ENCODE measurements around the gene TARDBP. TPM values are rescaled to one million over a fixed set of nuclear protein-coding genes. Genes with fewer than 3 reads are reported as not detected.
"Not testable (repeated sequence)": the region's sequence is repeated elsewhere in the genome, so short reads cannot be mapped to it uniquely, and the experiment has no call there.

TARDBP gene
- total RNA-seq, 1 donor from 2014 or later = 202 TPM

GRCh38 chr1:11059968-11060830 lies 47.7 kb downstream of the TARDBP start, which contains the start of gene SRM:
SRM (minus strand) TSS chr1:11060018; CDS start chr1:11059943, 75 bp downstream.
- peak; percentile 91 for DNase-seq (ENCODE audit: low spot score)
- H3K36me3 Mint-ChIP-seq (ENCODE audit: low read depth) = peaks cover 64% of the 10 kb centered on the region

GRCh38 chr1:11061652-11062365 lies 49.4 kb downstream of the TARDBP start:
- no peak for DNase-seq (ENCODE audit: low spot score)
- Mint-ChIP-seq H3K9me3 (no peaks in the 10 kb centered on the region), H3K4me3 (ENCODE audit: low read depth) (peak overlapping the region; percentile 42), H3K36me3 (ENCODE audit: low read depth) (peaks cover 66% of the 10 kb centered on the region), H3K27me3 (ENCODE audit: low read depth) (no peaks in the 10 kb centered on the region), H3K27ac (peak overlapping the region; percentile 72), H3K4me1 (ENCODE audit: low read depth) (peaks cover 26% of the 10 kb centered on the region)
- intact Hi-C loops (cut with micrococcal nuclease) = loop anchor here (5.0 to 10.0 kb wide), 2 partner anchors 47 to 200 kb away; partner anchors contain the start of genes MTOR and TARDBP

More at GRCh38 chr1:11059968-11060830, 47.7 kb downstream of the TARDBP start, which contains the start of gene SRM:
- Mint-ChIP-seq H3K27me3 (ENCODE audit: low read depth) (no peaks in the 10 kb centered on the region), H3K4me3 (ENCODE audit: low read depth) (peak within 1 kb of the TSS; percentile 97), H3K9me3 (no peaks in the 10 kb centered on the region), H3K27ac (peak within 1 kb of the TSS; percentile 95), H3K4me1 (ENCODE audit: low read depth) (peaks cover 26% of the 10 kb centered on the region)
- intact Hi-C loops (cut with micrococcal nuclease) = loop anchor here (1.0 to 10.0 kb wide), 3 partner anchors 39 to 202 kb away; partner anchors contain the start of genes EXOSC10, MTOR and TARDBP

- intact Hi-C loops (cut with micrococcal nuclease) = loop anchor here (5.0 to 10.0 kb wide), 2 partner anchors 48 to 199 kb away; partner anchors contain the start of genes MTOR and TARDBP
- Mint-ChIP-seq H3K27ac (peak overlapping the region; percentile 81), H3K27me3 (ENCODE audit: low read depth) (no peaks in the 10 kb centered on the region), H3K36me3 (ENCODE audit: low read depth) (peaks cover 61% of the 10 kb centered on the region), H3K9me3 (no peaks in the 10 kb centered on the region), H3K4me1 (ENCODE audit: low read depth) (peaks cover 26% of the 10 kb centered on the region), H3K4me3 (ENCODE audit: low read depth) (peak overlapping the region; percentile 46)
- peak; percentile 35 for DNase-seq (ENCODE audit: low spot score)
Measured at GRCh38 chr1:11062965-11063401, 50.5 kb downstream of the TARDBP start.

- not testable (repeated sequence) for H3K4me3 Mint-ChIP-seq (ENCODE audit: low read depth); DNase-seq (ENCODE audit: low spot score); H3K9me3 Mint-ChIP-seq; H3K27me3 Mint-ChIP-seq (ENCODE audit: low read depth); H3K27ac Mint-ChIP-seq
- Mint-ChIP-seq H3K4me1 (ENCODE audit: low read depth) (peaks cover 23% of the 10 kb centered on the region), H3K36me3 (ENCODE audit: low read depth) (peaks cover 62% of the 10 kb centered on the region)
- intact Hi-C loops (cut with micrococcal nuclease) = loop anchor here (5.0 to 10.0 kb wide), 2 partner anchors 49 to 198 kb away; partner anchors contain the start of genes MTOR and TARDBP
Measured at GRCh38 chr1:11063937-11064537, 51.6 kb downstream of the TARDBP start.

- intact Hi-C loops (cut with micrococcal nuclease) = loop anchor here (5.0 to 10.0 kb wide), 2 partner anchors 50 to 197 kb away; partner anchors contain the start of genes MTOR and TARDBP
- H3K36me3 Mint-ChIP-seq (ENCODE audit: low read depth) = peaks cover 69% of the 10 kb centered on the region
- no peaks in the 10 kb centered on the region for H3K27me3 Mint-ChIP-seq (ENCODE audit: low read depth)
- no peak overlapping the region for H3K4me3 Mint-ChIP-seq (ENCODE audit: low read depth)
- H3K27ac Mint-ChIP-seq = no peak overlapping the region
- DNase-seq (ENCODE audit: low spot score) = no peak
- H3K9me3 Mint-ChIP-seq = no peaks in the 10 kb centered on the region
- peaks cover 25% of the 10 kb centered on the region for H3K4me1 Mint-ChIP-seq (ENCODE audit: low read depth)
Measured at GRCh38 chr1:11064942-11065341, 52.5 kb downstream of the TARDBP start.

- H3K4me1 Mint-ChIP-seq (ENCODE audit: low read depth) = peaks cover 21% of the 10 kb centered on the region
- intact Hi-C loops (cut with micrococcal nuclease) = loop anchor here (10.0 kb wide), 1 partner anchor 51 kb away; the partner anchor contains the start of gene TARDBP
- no peak overlapping the region for H3K4me3 Mint-ChIP-seq (ENCODE audit: low read depth)
- peaks cover 73% of the 10 kb centered on the region for H3K36me3 Mint-ChIP-seq (ENCODE audit: low read depth)
- no peak for DNase-seq (ENCODE audit: low spot score)
- no peaks in the 10 kb centered on the region for H3K27me3 Mint-ChIP-seq (ENCODE audit: low read depth)
- no peaks in the 10 kb centered on the region for H3K9me3 Mint-ChIP-seq
- H3K27ac Mint-ChIP-seq = no peak overlapping the region
Measured at GRCh38 chr1:11065796-11066195, 53.3 kb downstream of the TARDBP start.

GRCh38 chr1:11067716-11068599 lies 55.5 kb downstream of the TARDBP start:
- Mint-ChIP-seq H3K4me1 (ENCODE audit: low read depth) (peaks cover 7% of the 10 kb centered on the region), H3K4me3 (ENCODE audit: low read depth) (no peak overlapping the region), H3K9me3 (no peaks in the 10 kb centered on the region), H3K27ac (no peak overlapping the region), H3K36me3 (ENCODE audit: low read depth) (peaks cover 83% of the 10 kb centered on the region), H3K27me3 (ENCODE audit: low read depth) (no peaks in the 10 kb centered on the region)
- intact Hi-C loops (cut with micrococcal nuclease) = loop anchor here (10.0 kb wide), 1 partner anchor 53 kb away; the partner anchor contains the start of gene TARDBP
- DNase-seq (ENCODE audit: low spot score) = no peak

- H3K4me3 Mint-ChIP-seq (ENCODE audit: low read depth) = no peak overlapping the region
- peaks cover 76% of the 10 kb centered on the region for H3K36me3 Mint-ChIP-seq (ENCODE audit: low read depth)
- H3K4me1 Mint-ChIP-seq (ENCODE audit: low read depth) = peaks cover 2% of the 10 kb centered on the region
- H3K27me3 Mint-ChIP-seq (ENCODE audit: low read depth) = no peaks in the 10 kb centered on the region
- no peaks in the 10 kb centered on the region for H3K9me3 Mint-ChIP-seq
- intact Hi-C loops (cut with micrococcal nuclease) = loop anchor here (10.0 kb wide), 1 partner anchor 54 kb away; the partner anchor contains the start of gene TARDBP
- H3K27ac Mint-ChIP-seq = no peak overlapping the region
- no peak for DNase-seq (ENCODE audit: low spot score)
Measured at GRCh38 chr1:11068600-11069473, 56.4 kb downstream of the TARDBP start.

GRCh38 chr1:11070876-11071275 lies 58.4 kb downstream of the TARDBP start:
- Mint-ChIP-seq H3K9me3 (no peaks in the 10 kb centered on the region), H3K36me3 (ENCODE audit: low read depth) (peaks cover 80% of the 10 kb centered on the region), H3K4me3 (ENCODE audit: low read depth) (no peak overlapping the region), H3K4me1 (ENCODE audit: low read depth) (peaks cover 2% of the 10 kb centered on the region), H3K27me3 (ENCODE audit: low read depth) (no peaks in the 10 kb centered on the region), H3K27ac (no peak overlapping the region)
- no peak for DNase-seq (ENCODE audit: low spot score)
- intact Hi-C loops (cut with micrococcal nuclease) = no loop called here

GRCh38 chr1:11071463-11072215 lies 59.2 kb downstream of the TARDBP start:
- H3K27ac Mint-ChIP-seq = no peak overlapping the region
- no peaks in the 10 kb centered on the region for H3K27me3 Mint-ChIP-seq (ENCODE audit: low read depth)
- intact Hi-C loops (cut with micrococcal nuclease) = no loop called here
- H3K4me1 Mint-ChIP-seq (ENCODE audit: low read depth) = peaks cover 2% of the 10 kb centered on the region
- no peaks in the 10 kb centered on the region for H3K9me3 Mint-ChIP-seq
- no peak for DNase-seq (ENCODE audit: low spot score)
- peaks cover 83% of the 10 kb centered on the region for H3K36me3 Mint-ChIP-seq (ENCODE audit: low read depth)
- H3K4me3 Mint-ChIP-seq (ENCODE audit: low read depth) = no peak overlapping the region

Data from activated T-helper 2 cell treated with anti-CD3 and anti-CD28 coated beads, Interferon-gamma antibody, Interleukin-2, Interleukin-4, amounts not matched to agents 10 μg/mL and 5 μg/mL and 100 μg/mL, durations not matched to agents 14 hours and 24 hours and 36 hours (primary cell).